Common myeloid progenitor, CD34-positive (primary cell): ENCODE measurements around the gene GALNT13.

ENCODE experiments used
- CTCF ChIA-PET: fragments of 350-600 bp; sonication (Branson Sonifier 250); formaldehyde crosslinking; loops from one replicate; lab custom pipeline; 2021; ENCODE audit warnings: antibody characterized with exemption; lab: Charles Lee
- POLR2A ChIA-PET: fragments of 350-600 bp; sonication (Branson Sonifier 250); formaldehyde crosslinking; loops from one replicate; lab custom pipeline; 2021; ENCODE audit warnings: antibody characterized with exemption; lab: Charles Lee
- DNase-seq, 3 donors: peaks; one replicate each; pipeline versions ENCODE4 v3.0.0 to v3.0.0-alpha.2; 2013
- H3K27ac ChIP-seq, 2 experiments: 1 replicate in 1 of 2; 2 replicates in 1 of 2; pipeline ENCODE4 v1.7.0; 2013; ENCODE audit warnings: inconsistent platforms in 2 of 2, low read length in 2 of 2, mild to moderate bottlenecking in 2 of 2, low read depth in 1 of 2, moderate library complexity in 1 of 2; ENCODE audit not compliant: severe bottlenecking in 2 of 2, insufficient read depth in 1 of 2, poor library complexity in 1 of 2
- H3K27me3 ChIP-seq, 5 experiments: replicated peaks in 2 of 5; 1 replicate in 3 of 5; 2 replicates in 2 of 5; pipeline versions ENCODE4 v1.6.1 to v1.7.0; 2013; ENCODE audit warnings: low read length in 4 of 5, mild to moderate bottlenecking in 2 of 5, moderate library complexity in 2 of 5, inconsistent platforms in 1 of 5; ENCODE audit not compliant: insufficient read depth in 5 of 5, control insufficient read depth in 4 of 5
- H3K36me3 ChIP-seq, 4 experiments: 1 replicate in 2 of 4; 2 replicates in 2 of 4; pipeline versions ENCODE4 v1.6.1 to v1.7.0; 2013; ENCODE audit warnings: low read length in 3 of 4, control low read depth in 1 of 4, mild to moderate bottlenecking in 1 of 4; ENCODE audit not compliant: control insufficient read depth in 4 of 4, insufficient read depth in 4 of 4
- H3K4me1 ChIP-seq, 4 experiments: 1 replicate in 3 of 4; 2 replicates in 1 of 4; pipeline versions ENCODE4 v1.6.1 to v1.7.1; 2013; ENCODE audit warnings: low read length in 3 of 4, mild to moderate bottlenecking in 3 of 4, control low read depth in 1 of 4, inconsistent platforms in 1 of 4, moderate library complexity in 1 of 4; ENCODE audit not compliant: control insufficient read depth in 4 of 4, insufficient read depth in 4 of 4; ENCODE audit errors: control extremely low read depth in 1 of 4
- H3K4me3 ChIP-seq, 7 experiments: 1 replicate in 4 of 7; 2 replicates in 3 of 7; pipeline versions ENCODE4 v1.5.1 to v1.7.0; 2013; ENCODE audit warnings: mild to moderate bottlenecking in 7 of 7, low read length in 6 of 7, moderate library complexity in 6 of 7, inconsistent platforms in 2 of 7, low read depth in 2 of 7, control low read depth in 1 of 7; ENCODE audit not compliant: insufficient read depth in 4 of 7, control insufficient read depth in 1 of 7; ENCODE audit errors: extremely low read depth in 1 of 7
- H3K9me3 ChIP-seq, 5 experiments: 1 replicate in 4 of 5; 2 replicates in 1 of 5; pipeline versions ENCODE4 v1.6.1 to v1.7.1; 2013; ENCODE audit warnings: low read length in 4 of 5, mild to moderate bottlenecking in 2 of 5, inconsistent platforms in 1 of 5, low read depth in 1 of 5, moderate library complexity in 1 of 5; ENCODE audit not compliant: control insufficient read depth in 4 of 5, insufficient read depth in 2 of 5; ENCODE audit errors: control extremely low read depth in 1 of 5
- whole genome bisulfite sequencing: methylation state at CpG from one replicate; pipeline ENCODE4 v1.1.5; 2013; ENCODE audit not compliant: insufficient coverage; 5-methylcytosine and 5-hydroxymethylcytosine counted together

The GALNT13 gene

DNA sequence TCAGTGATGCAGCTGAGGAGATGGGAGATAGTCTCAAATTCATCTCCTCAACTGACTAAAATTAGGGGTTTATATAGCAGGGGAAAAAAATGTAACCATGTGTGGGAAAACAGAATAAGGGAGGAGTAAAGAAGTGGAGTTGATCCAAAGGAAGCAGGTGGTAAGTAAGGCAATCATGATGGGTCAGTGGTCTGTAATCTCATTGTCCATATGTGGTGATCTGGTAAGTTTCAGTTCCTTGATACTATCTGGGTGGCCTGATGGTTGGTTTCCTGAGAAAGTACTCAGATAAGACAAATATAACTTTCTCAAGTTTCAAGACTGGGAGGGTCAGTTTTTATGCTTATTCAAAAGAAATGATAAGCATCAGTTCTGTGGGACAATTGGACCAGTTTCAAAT, 514.5 kb downstream of the GALNT13 start:
- POLR2A ChIA-PET = no interaction called here
- no peak overlapping the region for H3K27ac ChIP-seq
- H3K27me3 ChIP-seq = peaks cover 0 to 3% (median 0%) of the 10 kb centered on the region in 5 experiments
- peaks cover 0 to 18% (median 0%) of the 10 kb centered on the region in 5 experiments for H3K9me3 ChIP-seq
- DNase-seq = peak; percentile 52 to 89 (median 86)
- CTCF ChIA-PET = interaction anchor here (1.0 kb wide), 1 partner anchor 12 kb away, joined by 3 read pairs; no protein-coding TSS in a partner anchor
- H3K4me3 ChIP-seq = no peak overlapping the region
- no peaks in the 10 kb centered on the region for H3K36me3 ChIP-seq
- H3K4me1 ChIP-seq = peaks cover 0 to 21% (median 5%) of the 10 kb centered on the region in 4 experiments

GRCh38 chr2:154391051-154391450, 519.3 kb downstream of the GALNT13 start:
- ChIA-PET CTCF (interaction anchor here (1.9 kb wide), 1 partner anchor 10 kb away, joined by 6 read pairs; no protein-coding TSS in a partner anchor), POLR2A (no interaction called here)
- no peak for DNase-seq
- Histone ChIP-seq H3K27ac (no peak overlapping the region), H3K36me3 (no peaks in the 10 kb centered on the region), H3K4me3 (no peak overlapping the region), H3K4me1 (peaks cover 0 to 7% (median under 1%) of the 10 kb centered on the region in 4 experiments), H3K27me3 (no peaks in the 10 kb centered on the region), H3K9me3 (peaks cover 0 to 18% (median 0%) of the 10 kb centered on the region in 5 experiments)
- no CpG with 5 or more reads among the region's 1 CpG for WGBS

GRCh38 chr2:154392256-154392655, 520.5 kb downstream of the GALNT13 start:
- Histone ChIP-seq H3K27me3 (no peaks in the 10 kb centered on the region), H3K36me3 (no peaks in the 10 kb centered on the region), H3K4me1 (no peaks in the 10 kb centered on the region), H3K4me3 (no peak overlapping the region), H3K9me3 (peaks cover 0 to 18% (median 0%) of the 10 kb centered on the region in 5 experiments), H3K27ac (no peak overlapping the region)
- ChIA-PET POLR2A (no interaction called here), CTCF (no interaction called here)
- WGBS = no CpG with 5 or more reads among the region's 1 CpG
- DNase-seq = no peak

DNA sequence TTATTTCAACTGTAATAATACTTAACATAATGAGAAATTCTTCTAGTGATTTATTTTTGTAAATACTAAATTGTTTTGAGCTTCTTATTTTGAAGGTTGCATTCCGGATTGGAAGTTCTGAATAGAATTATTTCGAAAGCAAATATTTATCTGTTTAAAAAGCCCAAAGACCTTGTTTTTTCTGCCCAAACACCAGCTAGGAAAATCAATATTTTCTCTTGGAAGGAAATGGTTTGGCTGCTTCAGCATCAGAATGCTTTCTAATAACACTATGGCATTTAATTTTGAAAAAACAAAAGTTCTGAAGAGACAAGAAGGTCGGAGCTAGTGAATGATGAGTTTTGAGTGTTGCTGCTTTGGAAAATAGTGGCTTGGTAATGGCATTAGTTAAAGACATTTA, 522.9 kb downstream of the GALNT13 start:
- ChIA-PET POLR2A (no interaction called here), CTCF (no interaction called here)
- Histone ChIP-seq H3K4me3 (no peak overlapping the region), H3K36me3 (no peaks in the 10 kb centered on the region), H3K27ac (no peak overlapping the region), H3K9me3 (peaks cover 0 to 5% (median 0%) of the 10 kb centered on the region in 5 experiments), H3K27me3 (no peaks in the 10 kb centered on the region), H3K4me1 (no peaks in the 10 kb centered on the region)
- no peak for DNase-seq
- WGBS = 100% methylated on average over 1 of the region's 3 CpGs

GRCh38 chr2:154400563-154401290, 529.0 kb downstream of the GALNT13 start:
- WGBS = 88% methylated on average over 1 of the region's 4 CpGs
- no peaks in the 10 kb centered on the region for H3K36me3 ChIP-seq
- no peaks in the 10 kb centered on the region for H3K4me1 ChIP-seq
- no peaks in the 10 kb centered on the region for H3K27me3 ChIP-seq
- no peak for DNase-seq
- no peak overlapping the region for H3K4me3 ChIP-seq
- H3K27ac ChIP-seq = no peak overlapping the region
- POLR2A ChIA-PET = no interaction called here
- no peaks in the 10 kb centered on the region for H3K9me3 ChIP-seq
- CTCF ChIA-PET = interaction anchor here (0.7 to 1.6 kb wide), 5 partner anchors 10 to 911 kb away, joined by 3 to 6 read pairs (median 4); no protein-coding TSS in a partner anchor

- Histone ChIP-seq H3K4me1 (no peaks in the 10 kb centered on the region), H3K27me3 (no peaks in the 10 kb centered on the region), H3K27ac (no peak overlapping the region), H3K36me3 (no peaks in the 10 kb centered on the region), H3K4me3 (no peak overlapping the region), H3K9me3 (no peaks in the 10 kb centered on the region)
- peak; percentile 35 to 65 (median 64) for DNase-seq
- ChIA-PET CTCF (interaction anchor here (0.9 to 1.6 kb wide), 2 partner anchors 816 to 908 kb away, joined by 3 to 10 read pairs; no protein-coding TSS in a partner anchor), POLR2A (no interaction called here)
- WGBS = no CpG with 5 or more reads among the region's 3 CpGs
These were observed 530.5 kb downstream of the GALNT13 start for GRCh38 chr2:154402213-154402612.

DNA sequence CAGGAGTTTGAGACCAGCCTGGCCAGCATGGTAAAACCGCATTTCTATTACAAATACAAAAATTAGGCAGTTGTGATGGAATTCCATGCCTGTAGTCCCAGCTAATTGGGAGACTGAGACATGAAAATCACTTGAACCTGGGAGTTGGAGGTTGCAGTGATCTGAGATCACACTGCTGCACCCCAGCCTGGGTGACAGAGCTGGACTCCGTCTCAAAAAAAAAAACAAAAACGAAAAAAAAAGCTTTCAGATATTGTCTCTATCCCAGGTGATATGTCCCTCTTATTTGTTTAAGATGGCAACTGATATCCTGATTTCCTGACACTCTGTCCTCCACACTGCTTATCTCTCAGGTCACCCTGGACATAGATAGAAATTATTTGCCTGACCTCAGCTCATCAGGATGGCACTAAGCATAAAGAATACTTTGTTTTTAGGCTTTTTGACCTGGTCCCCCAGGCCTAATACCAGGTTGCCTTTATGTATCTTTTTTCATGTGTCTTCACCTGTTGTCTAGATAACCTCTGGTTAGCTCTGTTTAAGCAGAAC, 531.6 kb downstream of the GALNT13 start:
- WGBS = 100% methylated on average over 2 of the region's 3 CpGs
- Histone ChIP-seq H3K9me3 (no peaks in the 10 kb centered on the region), H3K27me3 (no peaks in the 10 kb centered on the region), H3K27ac (no peak overlapping the region), H3K4me3 (no peak overlapping the region), H3K4me1 (peaks cover 0 to under 1% (median 0%) of the 10 kb centered on the region in 4 experiments), H3K36me3 (no peaks in the 10 kb centered on the region)
- DNase-seq = no peak
- ChIA-PET CTCF (no interaction called here), POLR2A (no interaction called here)
